NCI-H146 treated with DMSO at 0.1 percent for 48 hours (cell line): Measurements from ENCODE around the gene PSME2.

Source experiments
- DNase-seq: peaks from one replicate; lab custom pipeline; 2025; ENCODE audit not compliant: unreplicated experiment; lab: John Stamatoyannopoulos, UW

The PSME2 gene

GRCh38 chr14:24136684-24137528, 9.5 kb downstream of the PSME2 start:
- DNase-seq: no peak

GRCh38 chr14:24135834-24136683, 10.4 kb downstream of the PSME2 start, which contains the start of gene PSME1:
Gene PSME1, plus strand, starts transcription at chr14:24136194. Its CDS starts 69 bp downstream, at chr14:24136263.
- peak; percentile 84 for DNase-seq

- no peak for DNase-seq
Measured at GRCh38 chr14:24135584-24135833, 10.9 kb downstream of the PSME2 start.

GRCh38 chr14:24133735-24134134, 12.7 kb downstream of the PSME2 start:
- DNase-seq: no peak

DNA sequence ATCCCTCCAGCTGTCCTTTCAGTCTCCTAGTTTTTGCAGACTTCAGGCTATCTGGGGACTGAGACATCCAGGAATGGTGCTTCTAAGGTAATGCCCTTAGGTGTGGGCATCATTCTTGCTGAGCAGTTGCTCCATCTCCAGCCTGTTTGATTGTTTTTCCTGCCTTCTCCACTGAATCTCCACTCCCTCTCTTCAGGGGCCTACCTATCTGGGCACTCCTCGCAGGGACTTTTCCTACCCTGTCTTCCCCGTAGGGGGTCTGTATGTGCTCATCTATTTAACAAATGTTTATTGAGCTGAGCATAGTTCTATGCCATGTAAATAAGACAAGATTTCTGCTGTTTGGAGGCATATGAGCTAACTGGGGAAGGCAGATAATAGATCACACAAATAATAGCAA, 13.4 kb downstream of the PSME2 start:
- DNase-seq: no peak

DNA sequence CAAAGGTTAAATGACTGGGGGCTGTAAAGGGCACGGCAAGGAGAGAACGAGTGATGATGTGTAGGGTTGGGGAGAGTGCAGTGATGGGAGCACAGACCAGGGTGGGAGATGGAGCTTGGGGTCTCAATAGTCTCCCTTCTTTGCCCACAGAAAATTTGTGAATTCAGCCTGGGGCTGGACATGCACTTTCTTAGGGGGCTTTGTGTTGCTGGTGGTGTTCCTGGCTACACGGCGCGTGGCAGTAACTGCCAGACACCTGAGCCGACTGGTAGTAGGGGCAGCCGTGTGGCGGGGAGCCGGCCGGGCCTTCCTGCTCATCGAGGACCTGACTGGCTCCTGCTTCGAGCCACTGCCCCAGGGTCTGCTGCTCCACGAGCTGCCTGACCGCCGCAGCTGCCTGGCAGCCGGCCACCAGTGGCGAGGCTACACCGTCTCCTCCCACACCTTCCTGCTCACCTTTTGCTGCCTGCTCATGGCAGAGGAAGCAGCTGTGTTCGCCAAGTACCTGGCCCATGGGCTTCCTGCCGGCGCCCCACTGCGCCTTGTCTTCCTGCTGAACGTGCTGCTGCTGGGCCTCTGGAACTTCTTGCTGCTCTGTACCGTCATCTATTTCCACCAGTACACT, 14.2 kb downstream of the PSME2 start:
- peak; percentile 39 for DNase-seq

- DNase-seq: no peak
Measured at GRCh38 chr14:24131549-24131966, 14.9 kb downstream of the PSME2 start.

DNA sequence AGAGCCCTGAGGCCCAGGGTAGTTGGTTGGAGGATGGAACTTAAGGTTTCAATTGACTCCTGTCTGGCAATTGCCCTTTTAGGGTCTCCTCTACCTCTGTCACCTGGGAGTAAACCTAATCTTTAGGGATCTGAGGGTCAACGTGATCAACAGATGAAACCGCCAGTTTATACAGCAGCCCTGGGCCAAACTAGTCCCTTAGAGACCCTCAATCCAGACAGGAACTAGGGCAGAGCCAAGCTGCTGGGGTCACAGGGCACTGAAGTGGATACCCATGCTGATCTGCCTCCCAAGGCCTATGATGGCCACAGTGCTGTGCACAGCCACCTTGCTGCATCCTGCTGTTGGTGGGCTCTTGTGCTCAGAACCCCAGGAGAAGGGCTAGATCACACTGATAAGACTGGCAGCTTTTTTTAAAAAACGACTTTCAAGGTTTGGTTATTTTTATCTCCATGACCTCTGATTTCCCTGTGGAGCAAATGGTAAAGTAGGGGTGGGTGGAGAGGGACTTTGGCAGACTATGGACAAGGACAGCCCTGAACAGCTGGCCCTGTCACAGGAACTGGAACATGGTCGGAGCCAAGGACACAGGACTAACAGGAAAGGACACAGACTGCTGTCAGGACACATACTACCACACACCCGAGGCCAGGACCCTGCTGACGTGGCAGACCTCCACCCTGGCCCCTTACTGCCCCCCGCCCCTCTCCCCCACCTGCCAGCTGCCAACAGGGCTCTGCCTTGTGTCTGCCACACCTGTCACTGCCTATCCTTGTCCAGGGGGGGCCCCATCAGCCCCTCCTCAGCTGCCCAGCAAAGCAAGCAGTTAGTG, 15.5 kb downstream of the PSME2 start:
- no peak for DNase-seq

- DNase-seq: no peak
Measured at GRCh38 chr14:24130380-24130716, 16.1 kb downstream of the PSME2 start, which contains the start of gene FITM1. Gene FITM1, plus strand, starts transcription at chr14:24130659. Its CDS starts 905 bp downstream, at chr14:24131564.

DNA sequence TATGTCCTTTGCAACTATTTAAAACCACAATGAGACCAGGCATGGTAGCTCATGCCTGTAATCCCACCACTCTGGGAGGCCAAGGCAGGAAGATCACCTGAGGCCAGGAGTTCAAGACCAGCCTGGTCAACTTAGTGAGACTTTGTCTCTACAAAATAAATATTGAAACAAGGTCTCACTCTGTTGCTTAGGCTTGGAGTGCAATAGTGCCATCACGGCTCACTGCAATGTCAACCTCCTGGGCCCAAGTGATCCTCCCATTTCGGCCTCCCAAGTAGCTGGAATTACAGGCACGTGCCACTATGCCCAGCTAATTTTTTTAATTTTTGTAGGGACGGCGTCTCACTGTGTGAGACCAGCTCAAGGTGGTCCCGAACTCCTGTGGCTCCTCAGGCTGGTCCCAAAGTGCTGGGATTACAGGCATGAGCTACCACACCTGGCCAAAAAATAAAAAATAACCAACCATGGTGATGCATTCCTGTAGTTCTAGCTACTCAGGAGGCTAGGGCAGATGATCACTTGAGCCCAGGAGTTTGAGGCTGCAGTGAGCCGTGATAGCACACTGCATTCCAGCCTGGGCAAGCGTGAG, 16.9 kb downstream of the PSME2 start:
- no peak for DNase-seq

GRCh38 chr14:24127673-24128072, 18.7 kb downstream of the PSME2 start:
- no peak for DNase-seq

DNA sequence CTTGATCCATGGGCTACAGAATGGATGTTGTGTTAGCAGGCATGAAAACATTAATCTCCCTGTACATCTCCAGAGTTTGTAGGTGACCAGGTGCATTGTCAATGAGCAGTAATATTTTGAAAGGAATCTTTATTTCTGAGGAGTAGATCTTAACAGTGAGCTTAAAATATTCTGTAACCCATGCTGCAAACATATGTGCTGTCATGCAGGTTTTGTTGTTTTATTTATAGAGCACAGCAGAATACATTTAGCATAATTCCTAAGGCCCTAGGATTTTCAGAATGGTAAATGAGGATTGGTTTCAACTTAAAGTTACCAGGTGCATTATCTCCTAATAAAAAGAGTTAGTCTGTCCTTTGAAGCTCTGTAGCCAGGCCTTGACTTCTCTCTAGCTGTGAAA, 19.5 kb downstream of the PSME2 start:
- no peak for DNase-seq

- no peak for DNase-seq
Measured at GRCh38 chr14:24123424-24124417, 22.7 kb downstream of the PSME2 start.

DNA sequence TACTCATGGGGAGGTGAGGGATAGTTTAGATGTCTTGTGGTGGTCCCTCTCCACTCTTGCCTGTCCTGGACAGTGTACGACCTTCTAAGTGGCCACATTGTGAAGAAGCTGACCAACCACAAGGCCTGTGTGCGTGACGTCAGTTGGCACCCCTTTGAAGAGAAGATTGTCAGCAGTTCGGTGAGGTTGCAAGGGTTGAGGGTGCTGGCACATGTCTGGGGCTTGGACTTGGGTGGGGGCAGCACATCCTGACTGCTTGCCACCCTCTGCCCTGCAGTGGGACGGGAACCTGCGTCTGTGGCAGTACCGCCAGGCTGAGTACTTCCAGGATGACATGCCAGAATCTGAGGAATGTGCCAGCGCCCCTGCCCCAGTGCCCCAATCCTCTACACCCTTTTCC, 23.5 kb downstream of the PSME2 start:
- no peak for DNase-seq

- DNase-seq: no peak
Measured at GRCh38 chr14:24122416-24122815, 24.0 kb downstream of the PSME2 start.

DNA sequence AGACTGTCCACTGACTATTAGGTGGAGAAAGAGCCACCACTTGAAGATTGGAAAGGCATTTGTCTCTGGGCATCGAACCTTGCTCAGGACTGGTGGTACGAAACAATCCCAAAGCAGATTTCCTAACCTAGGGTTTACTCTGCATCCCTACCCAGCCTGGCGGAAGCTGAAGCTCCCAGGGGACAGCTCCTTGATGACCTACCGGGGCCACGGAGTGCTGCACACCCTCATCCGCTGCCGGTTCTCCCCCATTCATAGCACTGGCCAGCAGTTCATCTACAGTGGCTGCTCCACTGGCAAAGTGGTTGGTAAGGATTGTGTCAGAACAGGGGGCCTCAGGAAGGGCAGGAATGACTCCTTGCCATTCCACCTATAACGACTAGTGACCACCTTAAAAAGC, 25.2 kb downstream of the PSME2 start:
- DNase-seq: no peak

DNA sequence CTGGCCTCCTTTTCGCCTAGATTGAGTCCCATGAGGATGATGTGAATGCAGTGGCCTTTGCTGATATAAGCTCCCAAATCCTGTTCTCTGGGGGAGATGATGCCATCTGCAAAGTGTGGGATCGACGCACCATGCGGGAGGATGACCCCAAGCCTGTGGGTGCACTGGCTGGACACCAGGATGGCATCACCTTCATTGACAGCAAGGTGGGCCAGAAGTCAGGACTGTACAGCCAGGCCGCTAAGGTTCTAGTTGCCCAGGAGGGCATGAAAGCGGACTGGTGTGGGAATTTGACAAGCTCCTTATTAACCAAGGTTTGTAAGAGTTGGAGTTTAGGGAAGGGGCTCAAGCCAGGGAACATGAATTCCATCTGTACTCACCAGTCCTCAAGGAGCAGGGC, 26.7 kb downstream of the PSME2 start:
- no peak for DNase-seq

- no peak for DNase-seq
Measured at GRCh38 chr14:24117179-24117578, 29.2 kb downstream of the PSME2 start.

- no peak for DNase-seq
Measured at GRCh38 chr14:24116128-24116814, 30.1 kb downstream of the PSME2 start.
